Skeletal muscle cell (primary cell): ENCODE data around the gene LANCL1.

Experiments
- DNase-seq: peaks from one replicate; pipeline ENCODE4 v3.0.0-alpha.2; 2010; ENCODE audit warnings: low read depth
- H3K4me3 ChIP-seq: 2 replicates; pipeline ENCODE4 v1.5.1; 2011; ENCODE audit warnings: low read depth, mild to moderate bottlenecking, control low read depth, low read length, moderate library complexity

LANCL1 gene

GRCh38 chr2:210422366-210422765 lies 54.2 kb downstream of the LANCL1 start:
- no peak overlapping the region for H3K4me3 ChIP-seq
- no peak for DNase-seq

- DNase-seq = peak; percentile 80
Measured at GRCh38 chr2:210421916-210422315, 54.6 kb downstream of the LANCL1 start.

GRCh38 chr2:210412660-210413059 lies 63.9 kb downstream of the LANCL1 start:
- DNase-seq = no peak
- H3K4me3 ChIP-seq = no peak overlapping the region

More at GRCh38 chr2:210421916-210422315, 54.6 kb downstream of the LANCL1 start:
- H3K4me3 ChIP-seq = no peak overlapping the region

GRCh38 chr2:210410542-210410941 lies 66.0 kb downstream of the LANCL1 start:
- DNase-seq = no peak
- H3K4me3 ChIP-seq = no peak overlapping the region

GRCh38 chr2:210399440-210400041 lies 77.0 kb downstream of the LANCL1 start:
- no peak overlapping the region for H3K4me3 ChIP-seq
- DNase-seq = no peak

GRCh38 chr2:210392469-210392881 lies 84.1 kb downstream of the LANCL1 start:
- DNase-seq = no peak
- no peak overlapping the region for H3K4me3 ChIP-seq

GRCh38 chr2:210389856-210390255 lies 86.7 kb downstream of the LANCL1 start:
- H3K4me3 ChIP-seq = no peak overlapping the region
- DNase-seq = no peak

- DNase-seq = no peak
- no peak overlapping the region for H3K4me3 ChIP-seq
Measured at GRCh38 chr2:210388148-210388547, 88.4 kb downstream of the LANCL1 start.

GRCh38 chr2:210387074-210387473 lies 89.5 kb downstream of the LANCL1 start:
- H3K4me3 ChIP-seq = no peak overlapping the region
- DNase-seq = no peak
